HepG2 (cell line): ENCODE results near the gene DCTN2. TPM values are rescaled to one million over a fixed set of nuclear protein-coding genes. Genes with fewer than 3 reads are reported as not detected.

Source experiments
- CCAR2 ChIP-seq: fragments of 200-400 bp; formaldehyde crosslinking; optimal IDR thresholded peaks from 2 replicates; pipeline ENCODE3; 2018; ENCODE audit warnings: low read depth, mild to moderate bottlenecking, low read length, moderate library complexity
- CSRNP2 ChIP-seq: sonication (generic); formaldehyde crosslinking; conservative IDR thresholded peaks from 2 replicates; pipeline ENCODE4 v1.8.0; 2022; ENCODE audit warnings: low read depth, missing genetic modification reagents
- EEA1 ChIP-seq: sonication (generic); formaldehyde crosslinking; IDR thresholded peaks from 2 replicates; pipeline ENCODE4 v1.5.1; 2020; ENCODE audit warnings: mild to moderate bottlenecking, missing genetic modification reagents, borderline replicate concordance
- ELF4 ChIP-seq: sonication (generic); formaldehyde crosslinking; IDR thresholded peaks from 2 replicates; pipeline ENCODE4 v1.5.0; 2020; ENCODE audit warnings: missing genetic modification reagents, mild to moderate bottlenecking, moderate library complexity, borderline replicate concordance
- GATAD1 ChIP-seq: IDR thresholded peaks from 2 replicates; pipeline ENCODE4 v1.6.1; 2016; ENCODE audit warnings: missing genetic modification reagents, missing compliant biosample characterization
- GZF1 ChIP-seq: sonication (generic); formaldehyde crosslinking; IDR thresholded peaks from 2 replicates; pipeline ENCODE4 v1.5.1; 2020; ENCODE audit warnings: mild to moderate bottlenecking, missing genetic modification reagents
- KAT7 ChIP-seq: IDR thresholded peaks from 2 replicates; pipeline ENCODE4 v1.6.1; 2018; ENCODE audit warnings: borderline replicate concordance, missing compliant biosample characterization
- NCOA1 ChIP-seq: sonication (generic); formaldehyde crosslinking; IDR thresholded peaks from 2 replicates; pipeline ENCODE4 v1.9.0; 2021; ENCODE audit warnings: missing genetic modification reagents
- RBFOX2 ChIP-seq: fragments of 200-400 bp; formaldehyde crosslinking; IDR thresholded peaks from 2 replicates; pipeline ENCODE4 v1.6.1; 2017; ENCODE audit warnings: low read depth, mild to moderate bottlenecking, low read length
- SMYD3 ChIP-seq: sonication (generic); formaldehyde crosslinking; IDR thresholded peaks from 2 replicates; pipeline ENCODE4 v1.8.1; 2023; ENCODE audit warnings: mild to moderate bottlenecking, missing genetic modification reagents
- TCF12 ChIP-seq, 2 experiments: fragments of 450-650 bp in 1 of 2; sonication (generic) in 1 of 2; formaldehyde crosslinking in 1 of 2; IDR thresholded peaks; 2 replicates each; pipeline versions ENCODE4 v1.6.1 to v1.8.0; 2017 to 2022; ENCODE audit warnings: antibody characterized with exemption in 1 of 2, mild to moderate bottlenecking in 1 of 2, missing genetic modification reagents in 1 of 2, moderate library complexity in 1 of 2
- TFAP4 ChIP-seq: sonication (generic); IDR thresholded peaks from 2 replicates; pipeline ENCODE4 v1.6.1; 2016; ENCODE audit warnings: low read depth, borderline replicate concordance
- ZBTB25 ChIP-seq: IDR thresholded peaks from 2 replicates; pipeline ENCODE4 v1.6.1; 2018; ENCODE audit warnings: missing genetic modification reagents
- ZFP36L2 ChIP-seq: sonication (generic); formaldehyde crosslinking; IDR thresholded peaks from 2 replicates; pipeline ENCODE4 v1.4.0; 2020; ENCODE audit warnings: missing genetic modification reagents
- ZNF24 ChIP-seq: fragments of 450-650 bp; IDR thresholded peaks from 2 replicates; pipeline ENCODE4 v1.6.1; 2017; ENCODE audit warnings: antibody characterized with exemption, mild to moderate bottlenecking
- ZNF317 ChIP-seq: sonication (generic); formaldehyde crosslinking; IDR thresholded peaks from 2 replicates; pipeline ENCODE4 v1.5.0; 2020; ENCODE audit warnings: mild to moderate bottlenecking, missing genetic modification reagents
- ZNF775 ChIP-seq: sonication (generic); formaldehyde crosslinking; IDR thresholded peaks from 2 replicates; pipeline ENCODE4 v1.4.0; 2020; ENCODE audit warnings: missing genetic modification reagents, mild to moderate bottlenecking, moderate library complexity, borderline replicate concordance
- ZNF841 ChIP-seq: sonication (generic); formaldehyde crosslinking; IDR thresholded peaks from 2 replicates; pipeline ENCODE4 v1.8.1; 2023; ENCODE audit warnings: missing genetic modification reagents, borderline replicate concordance
- ZSCAN25 ChIP-seq: sonication (generic); formaldehyde crosslinking; IDR thresholded peaks from 2 replicates; pipeline ENCODE4 v1.8.0; 2022; ENCODE audit warnings: mild to moderate bottlenecking, missing genetic modification reagents
- polyA plus RNA-seq, 8 experiments: library from polyadenylated mRNA; depleted of rRNA in 3 of 8; stranded (reverse) in 7 of 8; unstranded in 1 of 8; fragments of >200 nt; fragmentation: Illumina TruSeq in 4 of 8; extraction: Trizol in 4 of 8; gene quantifications; 2 replicates each; pipeline versions ENCODE4 v1.2.1 to v1.2.3, GENCODE V29; 2011 to 2016; ENCODE audit warnings: low read depth in 4 of 8, missing spikeins in 1 of 8, mixed read lengths in 1 of 8; ENCODE audit not compliant: insufficient read depth in 1 of 8
- total RNA-seq, 5 experiments: library from RNA; depleted of rRNA; stranded (reverse); fragments of >200 nt; fragmentation: Illumina TruSeq; extraction: Trizol; gene quantifications; 2 replicates each; pipeline ENCODE4 v1.2.3, GENCODE V29; 2016; ENCODE audit warnings: low read depth in 1 of 5
- TF ChIP-seq, protein P1 (sequence below): sonication (generic); formaldehyde crosslinking; IDR thresholded peaks from 2 replicates; pipeline ENCODE4 v1.4.0; 2020; ENCODE audit warnings: missing genetic modification reagents
- TF ChIP-seq, protein P2 (sequence below): IDR thresholded peaks from 2 replicates; pipeline ENCODE4 v1.6.1; 2016; ENCODE audit warnings: missing compliant biosample characterization, missing genetic modification reagents, borderline replicate concordance

DCTN2 gene
- total and polyA plus RNA-seq, 2 of the 13 experiments (the other 11 are each of a cell fraction or from before 2014, with no cell fraction given) = 72.0 to 77.4 TPM

- TF ChIP-seq, protein P1, sequence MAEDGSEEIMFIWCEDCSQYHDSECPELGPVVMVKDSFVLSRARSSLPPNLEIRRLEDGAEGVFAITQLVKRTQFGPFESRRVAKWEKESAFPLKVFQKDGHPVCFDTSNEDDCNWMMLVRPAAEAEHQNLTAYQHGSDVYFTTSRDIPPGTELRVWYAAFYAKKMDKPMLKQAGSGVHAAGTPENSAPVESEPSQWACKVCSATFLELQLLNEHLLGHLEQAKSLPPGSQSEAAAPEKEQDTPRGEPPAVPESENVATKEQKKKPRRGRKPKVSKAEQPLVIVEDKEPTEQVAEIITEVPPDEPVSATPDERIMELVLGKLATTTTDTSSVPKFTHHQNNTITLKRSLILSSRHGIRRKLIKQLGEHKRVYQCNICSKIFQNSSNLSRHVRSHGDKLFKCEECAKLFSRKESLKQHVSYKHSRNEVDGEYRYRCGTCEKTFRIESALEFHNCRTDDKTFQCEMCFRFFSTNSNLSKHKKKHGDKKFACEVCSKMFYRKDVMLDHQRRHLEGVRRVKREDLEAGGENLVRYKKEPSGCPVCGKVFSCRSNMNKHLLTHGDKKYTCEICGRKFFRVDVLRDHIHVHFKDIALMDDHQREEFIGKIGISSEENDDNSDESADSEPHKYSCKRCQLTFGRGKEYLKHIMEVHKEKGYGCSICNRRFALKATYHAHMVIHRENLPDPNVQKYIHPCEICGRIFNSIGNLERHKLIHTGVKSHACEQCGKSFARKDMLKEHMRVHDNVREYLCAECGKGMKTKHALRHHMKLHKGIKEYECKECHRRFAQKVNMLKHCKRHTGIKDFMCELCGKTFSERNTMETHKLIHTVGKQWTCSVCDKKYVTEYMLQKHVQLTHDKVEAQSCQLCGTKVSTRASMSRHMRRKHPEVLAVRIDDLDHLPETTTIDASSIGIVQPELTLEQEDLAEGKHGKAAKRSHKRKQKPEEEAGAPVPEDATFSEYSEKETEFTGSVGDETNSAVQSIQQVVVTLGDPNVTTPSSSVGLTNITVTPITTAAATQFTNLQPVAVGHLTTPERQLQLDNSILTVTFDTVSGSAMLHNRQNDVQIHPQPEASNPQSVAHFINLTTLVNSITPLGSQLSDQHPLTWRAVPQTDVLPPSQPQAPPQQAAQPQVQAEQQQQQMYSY (CRISPR knock-in tag) = no peak
- TF ChIP-seq SMYD3 (no peak), CCAR2 (no peak), EEA1 (CRISPR knock-in tag) (no peak), GATAD1 (CRISPR knock-in tag) (no peak), ZNF841 (CRISPR knock-in tag) (no peak), GZF1 (CRISPR knock-in tag) (no peak), TCF12 (IDR thresholded peaks at IDR 0.05) (no peak), TCF12 (CRISPR knock-in tag; IDR thresholded peaks at IDR 0.05) (no peak), CSRNP2 (no peak), KAT7 (peak; percentile 36; the same call in 1 of the 2 replicates), ZNF317 (CRISPR knock-in tag) (no peak), ZSCAN25 (CRISPR knock-in tag) (no peak; the same call in 1 of the 2 replicates), ZNF775 (CRISPR knock-in tag) (no peak), NCOA1 (CRISPR knock-in tag) (no peak), ZFP36L2 (CRISPR knock-in tag) (no peak), ELF4 (CRISPR knock-in tag) (no peak), RBFOX2 (peak; percentile 56), ZBTB25 (CRISPR knock-in tag) (no peak), ZNF24 (no peak), TFAP4 (no peak)
- TF ChIP-seq, protein P2, sequence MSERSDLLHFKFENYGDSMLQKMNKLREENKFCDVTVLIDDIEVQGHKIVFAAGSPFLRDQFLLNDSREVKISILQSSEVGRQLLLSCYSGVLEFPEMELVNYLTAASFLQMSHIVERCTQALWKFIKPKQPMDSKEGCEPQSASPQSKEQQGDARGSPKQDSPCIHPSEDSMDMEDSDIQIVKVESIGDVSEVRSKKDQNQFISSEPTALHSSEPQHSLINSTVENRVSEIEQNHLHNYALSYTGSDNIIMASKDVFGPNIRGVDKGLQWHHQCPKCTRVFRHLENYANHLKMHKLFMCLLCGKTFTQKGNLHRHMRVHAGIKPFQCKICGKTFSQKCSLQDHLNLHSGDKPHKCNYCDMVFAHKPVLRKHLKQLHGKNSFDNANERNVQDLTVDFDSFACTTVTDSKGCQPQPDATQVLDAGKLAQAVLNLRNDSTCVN (CRISPR knock-in tag) = no peak
Observed at GRCh38 chr12:57549909-57550640, 3.1 kb upstream of the DCTN2 start, which contains the start of gene KIF5A (continued).
